DND-41 (cell line): Measurements from ENCODE around the gene MUC6.

ENCODE experiments used
- EZH2 ChIP-seq: IDR thresholded peaks from 3 replicates; pipeline ENCODE4 v1.6.1; 2012; ENCODE audit warnings: borderline replicate concordance, low read depth, mild to moderate bottlenecking, moderate library complexity, low read length, inconsistent platforms; ENCODE audit not compliant: severe bottlenecking
- TF ChIP-seq, protein P1 (sequence below): IDR thresholded peaks from 2 replicates; pipeline ENCODE4 v1.5.1; 2012; ENCODE audit warnings: borderline replicate concordance, low read length, moderate library complexity, mild to moderate bottlenecking; ENCODE audit not compliant: poor library complexity, severe bottlenecking; ENCODE audit errors: extremely low read depth

DNA sequence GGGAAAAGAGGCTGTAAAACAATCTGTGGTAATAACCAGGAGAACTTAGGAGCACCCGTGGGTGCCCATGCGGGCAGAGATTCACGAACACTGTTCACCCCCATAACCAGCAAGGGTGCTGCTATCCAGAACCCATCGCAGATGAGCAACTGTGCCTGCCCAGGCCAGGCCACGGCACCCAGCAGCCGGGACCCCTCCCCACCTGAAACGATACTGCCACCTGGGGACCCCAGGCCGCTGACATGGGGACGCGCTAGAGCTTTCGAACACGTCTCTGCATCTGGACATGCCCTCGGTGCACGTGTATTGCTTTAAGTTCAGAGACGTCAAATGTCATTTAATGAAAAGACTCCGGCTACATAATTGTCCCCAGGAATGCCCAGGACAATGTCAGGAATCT lies 23.9 kb upstream of the MUC6 start:
- TF ChIP-seq, protein P1, sequence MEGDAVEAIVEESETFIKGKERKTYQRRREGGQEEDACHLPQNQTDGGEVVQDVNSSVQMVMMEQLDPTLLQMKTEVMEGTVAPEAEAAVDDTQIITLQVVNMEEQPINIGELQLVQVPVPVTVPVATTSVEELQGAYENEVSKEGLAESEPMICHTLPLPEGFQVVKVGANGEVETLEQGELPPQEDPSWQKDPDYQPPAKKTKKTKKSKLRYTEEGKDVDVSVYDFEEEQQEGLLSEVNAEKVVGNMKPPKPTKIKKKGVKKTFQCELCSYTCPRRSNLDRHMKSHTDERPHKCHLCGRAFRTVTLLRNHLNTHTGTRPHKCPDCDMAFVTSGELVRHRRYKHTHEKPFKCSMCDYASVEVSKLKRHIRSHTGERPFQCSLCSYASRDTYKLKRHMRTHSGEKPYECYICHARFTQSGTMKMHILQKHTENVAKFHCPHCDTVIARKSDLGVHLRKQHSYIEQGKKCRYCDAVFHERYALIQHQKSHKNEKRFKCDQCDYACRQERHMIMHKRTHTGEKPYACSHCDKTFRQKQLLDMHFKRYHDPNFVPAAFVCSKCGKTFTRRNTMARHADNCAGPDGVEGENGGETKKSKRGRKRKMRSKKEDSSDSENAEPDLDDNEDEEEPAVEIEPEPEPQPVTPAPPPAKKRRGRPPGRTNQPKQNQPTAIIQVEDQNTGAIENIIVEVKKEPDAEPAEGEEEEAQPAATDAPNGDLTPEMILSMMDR = no peak
- TF ChIP-seq EZH2 = no peak
